ENCODE measurements around the gene ETS1.

- TF ChIP-seq CTCF (conservative IDR thresholded peaks at IDR 0.05; ENCODE audit: low read length) (no peak), EZH2phosphoT487 (IDR thresholded peaks at IDR 0.05; ENCODE audit: borderline replicate concordance, low read depth, low read length) (no peak)
Observed at GRCh38 chr11:128434411-128434810, 152.9 kb downstream of the ETS1 start.
